Ascending aorta (tissue), 2 donors: Measurements from ENCODE around the gene DHPS. TPM values are rescaled to one million over a fixed set of nuclear protein-coding genes. Genes with fewer than 3 reads are reported as not detected.
"Not testable (repeated sequence)": the region's sequence is repeated elsewhere in the genome, so short reads cannot be mapped to it uniquely, and the experiment has no call there.

ENCODE experiments used
- DNase-seq, 2 donors: peaks; one replicate each; pipeline ENCODE4 v3.0.0-alpha.2; 2019; ENCODE audit warnings: low spot score in 2 of 2
- H3K27ac ChIP-seq, 2 donors: fragments of 200-600 bp; sonication (generic); one replicate each; pipeline ENCODE4 v1.5.1; 2016 to 2017; ENCODE audit warnings: mild to moderate bottlenecking in 1 of 2
- H3K27me3 ChIP-seq: fragments of 200-600 bp; sonication (generic); one replicate; pipeline ENCODE4 v1.5.1; 2017
- H3K36me3 ChIP-seq, 2 donors: fragments of 200-600 bp; sonication (generic); one replicate each; pipeline ENCODE4 v1.5.1; 2016
- H3K4me1 ChIP-seq, 2 donors: fragments of 200-600 bp; sonication (generic); one replicate each; pipeline ENCODE4 v1.5.1; 2016 to 2017; ENCODE audit warnings: mild to moderate bottlenecking in 1 of 2
- H3K4me3 ChIP-seq, 2 donors: fragments of 200-600 bp; sonication (generic); one replicate each; pipeline ENCODE4 v1.5.1; 2016 to 2017; ENCODE audit warnings: mild to moderate bottlenecking in 1 of 2
- H3K9me3 ChIP-seq, 2 donors: fragments of 200-600 bp; sonication (generic); one replicate each; pipeline ENCODE4 v1.5.1; 2016
- CTCF ChIP-seq, 3 experiments: fragments of 200-600 bp in 2 of 3; fragments of 450-650 bp in 1 of 3; sonication (generic) in 2 of 3; IDR thresholded peaks; one replicate each; pipeline ENCODE4 v1.5.1; 2016 to 2019; ENCODE audit warnings: antibody characterized with exemption in 3 of 3, mild to moderate bottlenecking in 1 of 3, moderate library complexity in 1 of 3
- intact Hi-C: fragments of 100-400 bp; cut with DNase I; formaldehyde crosslinking; loops from one replicate; pipeline ENCODE4 v1.15.1; 2023
- total RNA-seq: library from RNA; depleted of rRNA; stranded (reverse); fragments of >200 nt; gene quantifications from one replicate; pipeline ENCODE4 v1.1.0, GENCODE V29; 2016

The DHPS gene
- total RNA-seq = 160 TPM

GRCh38 chr19:12681074-12681987 lies at the start of gene DHPS:
DHPS (minus strand) TSS chr19:12681880; CDS start chr19:12681766, 114 bp downstream.
- Histone ChIP-seq H3K27me3 (no peaks in the 10 kb centered on the region), H3K36me3 (peaks cover 27 to 37% of the 10 kb centered on the region in 2 donors), H3K4me3 (peak within 1 kb of the TSS; percentile 82 to 99), H3K9me3 (no peaks in the 10 kb centered on the region), H3K27ac (peak within 1 kb of the TSS; percentile 93 to 98), H3K4me1 (peaks cover 0 to 9% of the 10 kb centered on the region in 2 donors)
- peak; percentile 59 to 97 for DNase-seq
- no peak for TF ChIP-seq CTCF (IDR thresholded peaks at IDR 0.05)
- intact Hi-C loops = loop anchor here (1.0 to 5.0 kb wide), 2 partner anchors 12 to 56 kb away; partner anchors contain the start of gene GET3

- H3K9me3 ChIP-seq = no peaks in the 10 kb centered on the region
- peaks cover 26 to 38% of the 10 kb centered on the region in 2 donors for H3K36me3 ChIP-seq
- no peak for DNase-seq
- TF ChIP-seq CTCF (IDR thresholded peaks at IDR 0.05) = no peak
- H3K4me3 ChIP-seq = no peak overlapping the region
- H3K27me3 ChIP-seq = no peaks in the 10 kb centered on the region
- H3K27ac ChIP-seq = no peak overlapping the region
- intact Hi-C loops = loop anchor here (10.0 kb wide), 1 partner anchor 437 kb away; the partner anchor contains the start of gene ZNF44
- peaks cover 14 to 17% of the 10 kb centered on the region in 2 donors for H3K4me1 ChIP-seq
Observed at GRCh38 chr19:12731337-12731736, 49.7 kb upstream of the DHPS start.

- no peaks in the 10 kb centered on the region for H3K9me3 ChIP-seq
- peaks cover 13 to 15% of the 10 kb centered on the region in 2 donors for H3K4me1 ChIP-seq
- no peak for DNase-seq
- no peak overlapping the region for H3K27ac ChIP-seq
- intact Hi-C loops = loop anchor here (10.0 kb wide), 1 partner anchor 435 kb away; the partner anchor contains the start of gene ZNF44
- TF ChIP-seq CTCF (IDR thresholded peaks at IDR 0.05) = no peak
- H3K4me3 ChIP-seq = no peak overlapping the region
- no peaks in the 10 kb centered on the region for H3K27me3 ChIP-seq
- peaks cover 26 to 38% of the 10 kb centered on the region in 2 donors for H3K36me3 ChIP-seq
Observed at GRCh38 chr19:12730064-12730463, 48.4 kb upstream of the DHPS start.

GRCh38 chr19:12727745-12728433 lies 46.2 kb upstream of the DHPS start:
- Histone ChIP-seq H3K4me1 (peaks cover 6 to 20% of the 10 kb centered on the region in 2 donors), H3K4me3 (no peak overlapping the region), H3K9me3 (no peaks in the 10 kb centered on the region), H3K36me3 (peaks cover 26 to 38% of the 10 kb centered on the region in 2 donors), H3K27ac (no peak overlapping the region), H3K27me3 (no peaks in the 10 kb centered on the region)
- DNase-seq = no peak
- TF ChIP-seq CTCF (IDR thresholded peaks at IDR 0.05) = no peak
- intact Hi-C loops = no loop called here

- TF ChIP-seq CTCF (IDR thresholded peaks at IDR 0.05) = no peak
- H3K27ac ChIP-seq = no peak overlapping the region
- H3K9me3 ChIP-seq = no peaks in the 10 kb centered on the region
- peaks cover 3 to 15% of the 10 kb centered on the region in 2 donors for H3K4me1 ChIP-seq
- DNase-seq = no peak
- peaks cover 26 to 38% of the 10 kb centered on the region in 2 donors for H3K36me3 ChIP-seq
- intact Hi-C loops = no loop called here
- H3K27me3 ChIP-seq = no peaks in the 10 kb centered on the region
- H3K4me3 ChIP-seq = no peak overlapping the region
Observed at GRCh38 chr19:12726988-12727316, 45.3 kb upstream of the DHPS start.

GRCh38 chr19:12725612-12726011 lies 43.9 kb upstream of the DHPS start:
- H3K9me3 ChIP-seq, intact Hi-C loops, H3K4me3 ChIP-seq, H3K27me3 ChIP-seq, H3K27ac ChIP-seq, DNase-seq: not testable (repeated sequence)
- Histone ChIP-seq H3K36me3 (peaks cover 15 to 30% of the 10 kb centered on the region in 2 donors), H3K4me1 (peaks cover 4 to 22% of the 10 kb centered on the region in 2 donors)
